Measurements from ENCODE around the gene PPM1D.
"Not testable (repeated sequence)": the region's sequence is repeated elsewhere in the genome, so short reads cannot be mapped to it uniquely, and the experiment has no call there.

- not testable (repeated sequence) for TF ChIP-seq SUZ12 (IDR thresholded peaks at IDR 0.05; ENCODE audit: extremely low read depth, insufficient read depth, insufficient read length); YY1 (IDR thresholded peaks at IDR 0.05; ENCODE audit: insufficient read depth, insufficient read length); ZNF274 (IDR thresholded peaks at IDR 0.05; ENCODE audit: low read depth, low read length)
These were observed 47.7 kb upstream of the PPM1D start for GRCh38 chr17:60552255-60552654.

All from NT2/D1 (cell line).